Measurements from ENCODE around the gene POLH.
"Not testable (repeated sequence)": the region's sequence is repeated elsewhere in the genome, so short reads cannot be mapped to it uniquely, and the experiment has no call there.

Gene POLH

GRCh38 chr6:43630980-43631619 is 55.1 kb downstream of the POLH start:
- DNase-seq (ENCODE audit: low read depth in 2 of 2) = no peak

- not testable (repeated sequence) for DNase-seq (ENCODE audit: low read depth in 2 of 2)
Measured at GRCh38 chr6:43633002-43633401, 57.0 kb downstream of the POLH start.

- no peak for DNase-seq (ENCODE audit: low read depth in 2 of 2)
Measured at GRCh38 chr6:43634702-43635303, 58.8 kb downstream of the POLH start.

- DNase-seq (ENCODE audit: low read depth in 2 of 2) = peak in 1 of 2 experiments; percentile 46
Measured at GRCh38 chr6:43635387-43636307, 59.7 kb downstream of the POLH start, which contains the start of gene MAD2L1BP. MAD2L1BP (plus strand) TSS chr6:43635840; CDS start chr6:43635876, 36 bp downstream.

- no peak for DNase-seq (ENCODE audit: low read depth in 2 of 2)
Measured at GRCh38 chr6:43636308-43636659, 60.3 kb downstream of the POLH start.

GRCh38 chr6:43639984-43640800 is 64.2 kb downstream of the POLH start:
- DNase-seq (ENCODE audit: low read depth in 2 of 2) = no peak

GRCh38 chr6:43644940-43645612 is 69.1 kb downstream of the POLH start, which contains the start of gene RSPH9:
RSPH9 (plus strand) TSS chr6:43645036; CDS start chr6:43645099, 63 bp downstream.
- DNase-seq (ENCODE audit: low read depth in 2 of 2) = no peak

- DNase-seq (ENCODE audit: low read depth in 2 of 2) = no peak
Measured at GRCh38 chr6:43645613-43645964, 69.6 kb downstream of the POLH start.

GRCh38 chr6:43647613-43648012 is 71.6 kb downstream of the POLH start:
- DNase-seq (ENCODE audit: low read depth in 2 of 2) = no peak

- DNase-seq (ENCODE audit: low read depth in 2 of 2) = no peak
Measured at GRCh38 chr6:43648248-43648647, 72.3 kb downstream of the POLH start.

GRCh38 chr6:43652822-43653221 is 76.8 kb downstream of the POLH start:
- DNase-seq (ENCODE audit: low read depth in 2 of 2) = not testable (repeated sequence)

- no peak for DNase-seq (ENCODE audit: low read depth in 2 of 2)
Measured at GRCh38 chr6:43657221-43657802, 81.3 kb downstream of the POLH start.

GRCh38 chr6:43658161-43658560 is 82.2 kb downstream of the POLH start:
- DNase-seq (ENCODE audit: low read depth in 2 of 2) = no peak

- not testable (repeated sequence) for DNase-seq (ENCODE audit: low read depth in 2 of 2)
Measured at GRCh38 chr6:43662948-43663347, 87.0 kb downstream of the POLH start.

Data from fibroblast of skin of left quadriceps (primary cell).